GM21515 (cell line): ENCODE data around the gene VPS35.

Experiments
- ATAC-seq: cut with Tn5 transposase; IDR thresholded peaks from one replicate; pipeline ENCODE4 v1.9.1; 2021; ENCODE audit not compliant: unreplicated experiment

VPS35 gene

GRCh38 chr16:46620266-46621005 lies 68.5 kb downstream of the VPS35 start:
- peak; percentile 15 for ATAC-seq

- ATAC-seq: no peak
Observed at GRCh38 chr16:46618516-46618915, 70.5 kb downstream of the VPS35 start.

- no peak for ATAC-seq
Observed at GRCh38 chr16:46614006-46614405, 75.0 kb downstream of the VPS35 start.

- ATAC-seq: no peak
Observed at GRCh38 chr16:46613352-46613751, 75.6 kb downstream of the VPS35 start.

- peak; percentile 70 for ATAC-seq
Observed at GRCh38 chr16:46612121-46612520, 76.9 kb downstream of the VPS35 start.

GRCh38 chr16:46607529-46607928 lies 81.4 kb downstream of the VPS35 start:
- ATAC-seq: no peak

- no peak for ATAC-seq
Observed at GRCh38 chr16:46606231-46606630, 82.7 kb downstream of the VPS35 start.
